Limb (tissue), 2 donors: ENCODE results near the gene SEMA4D.

ENCODE experiments used
- DNase-seq, 2 donors: peaks; one replicate each; pipeline ENCODE4 v3.0.0-alpha.2; 2016; ENCODE audit errors: extremely low spot score in 2 of 2

SEMA4D gene

DNA sequence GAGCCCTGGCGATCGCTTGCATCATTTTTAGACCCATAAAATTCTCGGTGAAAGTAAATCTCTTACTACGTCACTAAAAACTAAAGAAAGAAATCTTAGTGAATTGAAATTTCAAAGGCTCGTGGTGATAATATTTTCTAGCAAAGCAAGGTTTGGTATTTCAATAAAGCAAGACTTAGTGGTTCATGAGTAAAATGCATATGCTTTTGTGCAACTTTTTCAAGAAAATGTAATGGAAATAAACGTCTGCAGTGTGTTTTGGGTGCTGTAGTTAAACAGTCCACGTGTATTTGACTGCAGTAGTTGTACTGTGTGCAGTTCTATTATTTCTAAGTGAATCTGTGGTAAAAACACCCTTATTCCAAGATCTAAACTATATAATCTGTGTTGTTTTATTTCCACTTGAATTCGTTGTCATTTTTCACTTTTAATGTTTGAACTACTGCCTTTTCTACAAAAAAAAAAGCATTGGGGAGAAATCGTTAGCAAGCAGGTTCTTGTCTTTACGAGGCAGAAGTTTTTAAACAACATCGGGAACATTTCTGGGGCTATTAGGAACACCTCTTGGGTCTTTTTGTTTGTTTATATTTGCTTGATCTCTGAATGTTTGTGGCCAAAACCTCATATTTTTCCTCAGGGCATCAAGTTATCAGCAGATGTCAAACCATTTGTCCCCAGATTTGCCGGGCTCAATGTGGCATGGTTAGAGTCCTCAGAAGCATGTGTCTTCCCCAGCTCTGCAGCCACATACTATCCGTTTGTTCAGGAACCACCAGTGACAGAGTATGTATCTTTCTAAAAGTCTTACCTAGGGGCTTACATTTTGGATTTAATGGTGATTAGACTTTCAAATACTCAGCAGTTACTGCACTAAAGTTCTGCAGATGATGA is 178.7 kb downstream of the SEMA4D start:
- peak in 1 of 2 donors; percentile 6 for DNase-seq

DNA sequence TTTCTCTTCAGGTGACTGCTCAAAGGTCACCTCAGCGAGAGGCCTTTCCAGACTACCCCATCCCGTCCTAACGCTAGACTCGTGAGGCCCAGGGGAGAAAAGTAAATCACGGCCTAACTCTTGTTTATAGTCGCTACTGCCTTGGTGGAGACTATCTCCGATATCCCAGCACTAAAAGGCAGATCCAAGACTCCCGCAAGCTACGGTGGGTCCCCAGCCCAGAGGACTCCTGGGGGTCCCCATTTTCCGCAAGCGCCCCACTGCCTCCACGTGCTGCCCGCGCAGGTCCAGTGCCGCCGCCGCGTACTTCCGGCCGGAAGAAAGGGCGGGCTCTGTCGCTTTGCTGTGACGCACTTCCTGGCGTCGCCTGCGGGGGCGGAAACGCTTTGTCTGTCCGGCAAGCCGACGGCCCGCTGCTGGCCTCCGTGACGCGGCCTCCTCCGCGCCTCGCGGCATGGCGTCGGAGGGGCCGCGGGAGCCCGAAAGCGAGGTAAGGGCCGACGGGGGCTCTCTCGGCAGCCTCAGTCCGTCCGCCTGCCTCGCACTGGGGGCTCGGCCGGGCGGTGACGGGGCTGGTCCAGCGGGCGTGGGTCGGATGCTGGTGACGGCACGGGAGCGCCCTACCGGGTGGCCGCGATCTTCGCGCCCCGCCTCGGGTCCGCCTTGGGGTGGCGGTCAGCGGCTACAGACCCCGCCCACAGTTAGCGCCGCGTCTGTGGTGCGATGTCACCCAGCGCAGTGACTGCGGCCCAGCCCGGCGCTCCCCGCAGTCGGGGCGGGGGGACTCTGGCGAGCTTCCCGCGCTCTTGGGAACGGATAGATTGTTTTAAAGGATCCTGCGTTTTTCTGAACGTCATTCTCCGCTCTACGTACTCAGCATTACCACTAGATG is 179.5 kb downstream of the SEMA4D start, which contains the start of gene SECISBP2:
Gene SECISBP2 (plus strand): TSS at position 378 of the 892 bp plus-strand sequence. CDS start 77 bp downstream, at position 455.
- peak; percentile 97 to 99 for DNase-seq

DNA sequence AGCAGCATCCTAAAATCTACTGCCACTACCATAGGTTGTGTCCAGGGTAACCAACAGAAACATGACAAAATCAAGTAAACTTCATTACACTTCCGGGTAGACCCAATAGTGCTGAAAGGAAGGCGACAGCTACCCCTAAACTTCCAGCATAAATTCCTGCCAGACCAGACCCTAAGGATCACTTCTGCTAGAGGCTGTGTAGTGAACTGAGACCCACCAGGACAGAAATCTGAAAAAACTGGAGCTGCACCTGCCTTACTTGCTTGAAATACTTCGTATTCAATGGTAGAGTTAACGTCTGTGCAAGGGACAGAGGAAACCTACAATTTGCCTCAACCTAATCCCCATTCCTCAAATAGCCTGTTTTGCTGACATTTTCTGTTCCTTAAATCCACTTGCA is 180.6 kb downstream of the SEMA4D start:
- no peak for DNase-seq

DNA sequence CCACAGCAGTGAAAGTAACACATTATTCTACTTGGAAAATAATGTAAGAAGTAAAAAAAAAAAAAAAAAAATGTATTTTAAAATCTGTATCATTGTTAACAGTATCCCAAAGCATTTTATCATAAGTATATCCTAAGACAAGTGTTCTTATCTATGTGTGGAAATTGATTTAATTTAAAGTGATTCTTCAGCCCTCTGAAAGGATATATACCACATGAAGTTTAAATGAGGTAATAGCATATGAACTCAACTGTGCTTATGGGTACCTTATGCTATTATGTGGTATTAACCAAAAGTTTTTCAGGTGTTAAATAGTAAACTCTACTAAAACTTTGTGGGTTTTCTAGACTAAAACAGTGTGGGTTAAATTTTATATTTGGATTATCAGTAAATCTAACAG is 182.4 kb downstream of the SEMA4D start:
- no peak for DNase-seq

DNA sequence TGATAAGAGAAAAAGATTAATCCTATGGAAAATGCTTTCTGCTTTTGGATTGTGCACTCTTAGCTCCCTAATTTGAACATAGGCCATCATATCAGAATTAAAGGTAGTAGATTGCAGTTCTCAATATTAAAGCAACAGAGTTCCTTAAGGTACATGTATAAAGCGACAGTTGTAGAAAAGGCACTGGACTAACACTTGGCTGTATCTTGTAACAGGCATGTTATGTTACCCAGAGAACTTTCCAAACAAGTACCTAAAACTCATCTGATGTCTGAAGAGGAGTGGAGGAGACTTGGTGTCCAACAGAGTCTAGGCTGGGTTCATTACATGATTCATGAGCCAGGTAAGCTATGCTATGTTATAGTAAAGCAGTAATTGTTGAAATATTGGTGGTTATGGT is 183.0 kb downstream of the SEMA4D start:
- no peak for DNase-seq

DNA sequence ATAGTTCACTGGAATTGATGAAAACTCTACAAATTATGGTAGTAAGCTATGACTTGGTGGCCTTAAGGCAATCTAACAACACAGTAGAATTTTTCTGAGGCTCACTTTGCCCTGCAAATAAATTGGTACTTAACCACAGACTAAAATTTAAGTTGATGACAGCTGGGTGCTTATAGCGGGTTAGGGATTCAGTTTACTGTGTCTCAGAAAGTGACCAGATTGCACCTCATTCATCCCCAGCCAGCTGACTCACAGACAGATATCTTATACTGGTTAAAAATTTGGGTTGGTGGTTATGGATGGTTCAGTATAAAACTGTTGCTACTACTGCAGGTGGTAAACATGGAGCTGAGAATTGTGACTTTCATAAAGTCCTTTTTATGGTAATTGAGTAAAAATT is 184.1 kb downstream of the SEMA4D start:
- DNase-seq = no peak

DNA sequence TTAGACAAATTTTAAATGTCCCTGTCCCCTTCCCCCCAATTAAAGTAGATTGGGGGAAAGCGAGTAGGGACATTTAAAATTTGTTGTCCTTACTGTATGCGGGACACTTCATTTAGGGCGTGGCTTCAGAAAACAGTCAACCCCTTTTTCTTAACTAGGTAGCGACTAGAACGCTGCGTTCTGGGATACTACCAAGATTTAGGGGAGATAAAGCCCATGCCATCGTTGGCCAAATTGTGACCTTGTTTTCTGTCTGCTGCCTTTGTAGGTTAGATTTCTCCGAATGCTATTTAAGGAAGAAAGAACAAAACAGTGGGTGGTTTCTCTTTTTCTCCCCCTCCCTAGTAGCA is 185.7 kb downstream of the SEMA4D start:
- peak in 1 of 2 donors; percentile 24 for DNase-seq

DNA sequence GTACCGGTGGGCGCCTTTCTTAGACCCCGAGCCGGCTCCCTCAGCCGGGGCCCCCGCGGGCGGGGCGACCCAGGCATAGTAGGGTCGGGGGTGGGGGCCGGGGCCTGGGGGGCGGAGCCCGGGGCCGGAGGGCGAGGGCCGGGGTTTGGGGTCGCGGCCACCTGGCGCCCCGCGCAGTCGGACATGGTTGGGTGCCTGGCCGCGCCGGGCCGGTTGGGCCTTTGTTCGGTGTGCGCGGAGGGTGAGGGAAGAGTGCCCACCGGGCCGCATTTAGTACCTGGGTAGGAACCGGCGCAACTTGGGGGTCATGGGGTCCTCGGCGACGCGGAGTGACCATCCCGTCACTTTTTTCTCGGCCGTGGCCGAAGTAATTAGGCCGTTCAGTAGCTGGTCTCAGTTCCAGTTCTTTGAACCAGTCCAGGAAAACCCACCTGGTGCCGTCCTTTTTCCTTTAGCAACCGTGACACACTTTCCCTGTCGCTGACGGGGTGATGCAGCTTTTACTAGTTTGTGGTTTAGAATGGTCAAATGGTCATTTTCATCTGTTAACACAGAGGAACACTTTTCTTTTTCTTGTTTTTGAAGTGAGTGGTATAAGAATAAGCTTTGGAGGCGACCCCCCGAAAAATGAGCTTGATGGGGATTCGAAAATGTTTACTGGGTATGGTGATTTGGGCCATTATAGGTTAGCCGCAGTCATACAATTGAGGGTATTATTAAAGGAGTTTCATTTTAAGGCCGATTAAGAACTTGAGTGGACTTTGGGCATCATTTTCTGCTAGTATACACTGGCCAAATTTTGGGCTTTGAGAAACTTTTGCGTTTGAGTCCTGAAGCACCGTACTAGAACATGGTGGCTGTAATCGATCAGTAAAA is 186.3 kb downstream of the SEMA4D start:
- DNase-seq = no peak
